K562 (cell line): ENCODE measurements around the gene PCK2. TPM values are rescaled to one million over a fixed set of nuclear protein-coding genes. Genes with fewer than 3 reads are reported as not detected.

Source experiments
- ATF3 ChIP-seq, 2 experiments: fragments of 450-650 bp in 1 of 2; sonication (generic) in 1 of 2; formaldehyde crosslinking in 1 of 2; IDR thresholded peaks in 1 of 2; conservative IDR thresholded peaks in 1 of 2; 2 replicates each; pipeline versions ENCODE4 v1.6.1 to v1.8.1; 2016 to 2023; ENCODE audit warnings: mild to moderate bottlenecking in 2 of 2, moderate library complexity in 2 of 2, inconsistent platforms in 1 of 2, missing genetic modification reagents in 1 of 2
- ATF7 ChIP-seq: fragments of 450-650 bp; IDR thresholded peaks from 2 replicates; pipeline ENCODE4 v1.7.1; 2014; ENCODE audit warnings: mild to moderate bottlenecking, moderate library complexity
- CAMTA2 ChIP-seq: fragments of 250-450 bp; sonication (Bioruptor Pico); conservative IDR thresholded peaks from 2 replicates; pipeline ENCODE4 v1.5.1; 2022
- CHD7 ChIP-seq: fragments of 200-600 bp; sonication (generic); IDR thresholded peaks from one replicate; pipeline ENCODE4 v1.6.1; 2012; ENCODE audit warnings: mild to moderate bottlenecking, low read depth, low read length, inconsistent platforms
- SMARCE1 ChIP-seq: fragments of 450-650 bp; IDR thresholded peaks from 2 replicates; pipeline ENCODE4 v1.7.1; 2016; ENCODE audit warnings: mild to moderate bottlenecking
- UBTF ChIP-seq, 2 experiments: IDR thresholded peaks; 2 replicates each; pipeline ENCODE4 v1.6.1; 2012; ENCODE audit warnings: improper control_type of control experiment in 2 of 2, low read depth in 2 of 2, low read length in 2 of 2, borderline replicate concordance in 1 of 2
- ZNF444 ChIP-seq: fragments of 250-450 bp; sonication (Bioruptor Pico); IDR thresholded peaks from 2 replicates; pipeline ENCODE4 v1.4.0; 2020; ENCODE audit warnings: mild to moderate bottlenecking, moderate library complexity
- polyA plus RNA-seq, 8 experiments: library from polyadenylated mRNA; depleted of rRNA in 4 of 8; stranded (reverse) in 5 of 8; unstranded in 3 of 8; fragments of >200 nt; fragmentation: Nextera tagmentation in 2 of 8; fragmentation: Illumina TruSeq in 1 of 8; extraction: Ambion mirVana in 2 of 8; extraction: Trizol in 1 of 8; gene quantifications; 2 replicates each; pipeline versions ENCODE4 v1.2.1 to v1.2.3, GENCODE V29; 2011 to 2014; ENCODE audit warnings: inconsistent platforms in 1 of 8, missing spikeins in 1 of 8
- total RNA-seq, 7 experiments: library from RNA; depleted of rRNA in 6 of 7; stranded (reverse); fragments of >200 nt in 6 of 7; fragmentation: Illumina TruSeq in 2 of 7; extraction: Trizol in 2 of 7; gene quantifications; 2 replicates each; pipeline versions ENCODE4 v1.2.1 to v1.2.3, GENCODE V29; 2011 to 2021; ENCODE audit warnings: low replicate concordance in 1 of 7

Gene PCK2
- total and polyA plus RNA-seq, 9 of the 15 experiments (the other 6 are each of a cell fraction or from before 2014, with no cell fraction given), result 3.3 to 60.9 (median 30.4) TPM

DNA sequence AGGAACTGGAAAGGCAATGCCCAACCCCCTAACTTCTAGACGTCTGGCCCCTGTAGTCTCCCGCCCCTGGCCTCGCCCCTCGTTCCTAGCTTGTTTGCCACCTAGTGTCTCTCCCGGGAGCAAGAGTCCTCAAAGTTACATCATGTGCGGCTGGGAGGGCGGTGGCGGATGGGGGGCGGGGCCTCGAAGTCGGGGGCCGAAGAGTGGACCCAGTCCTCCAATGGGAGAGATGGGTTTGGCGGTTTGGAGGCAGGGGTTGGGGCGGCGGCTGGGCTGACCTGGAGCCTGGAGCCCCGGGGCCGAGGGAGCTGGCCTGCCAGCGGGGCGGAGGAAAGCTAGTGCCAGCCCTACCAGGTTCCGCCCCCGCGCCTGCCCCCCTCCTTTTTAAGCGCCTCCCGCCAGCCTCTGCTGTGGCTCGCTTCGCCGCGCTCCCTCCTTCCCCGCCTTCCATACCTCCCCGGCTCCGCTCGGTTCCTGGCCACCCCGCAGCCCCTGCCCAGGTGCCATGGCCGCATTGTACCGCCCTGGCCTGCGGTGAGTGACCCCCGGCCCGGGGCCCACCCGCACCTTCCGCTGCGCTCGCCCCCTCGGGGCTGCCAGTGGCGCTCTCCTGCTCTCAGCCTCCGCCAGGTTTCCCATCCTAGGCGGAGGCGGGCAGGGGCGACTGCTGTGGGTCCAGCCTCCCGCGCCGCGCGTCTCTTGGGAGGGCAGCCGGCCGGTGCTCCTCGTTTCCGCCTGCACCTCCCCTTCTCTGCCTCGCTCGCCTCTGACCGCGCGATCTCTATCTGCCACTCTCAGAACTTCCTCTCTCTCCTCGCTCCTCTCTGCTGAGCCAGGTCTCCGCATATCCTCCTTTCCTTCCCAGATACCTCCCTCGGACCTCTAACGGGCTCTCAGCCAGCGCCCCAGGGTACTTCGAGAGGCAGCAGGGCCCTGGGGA, at the start of gene PCK2 (continued):
- 0 out of 2 replicates have a peak, but pooled peaks have one; percentile 26 for TF ChIP-seq SMARCE1
- TF ChIP-seq ZNF444 (CRISPR knock-in tag), result no peak
- TF ChIP-seq CAMTA2 (CRISPR knock-in tag), result no peak
- TF ChIP-seq ATF7, result peak; percentile 39; the same call in 1 of the 2 replicates
- TF ChIP-seq ATF3 (IDR thresholded peaks at IDR 0.05), result peak; percentile 86
- TF ChIP-seq ATF3 (CRISPR knock-in tag; conservative IDR thresholded peaks at IDR 0.05), result no peak
- TF ChIP-seq CHD7, result no peak
- 0 out of 4 replicates have a peak, but pooled peaks of 1 of the 2 experiments have one; percentile 23 for TF ChIP-seq UBTF (IDR thresholded peaks at IDR 0.05; ENCODE audit: borderline replicate concordance in 1 of 2, low read depth in 2 of 2, low read length in 2 of 2)
